Left cardiac atrium (tissue), 2 donors: ENCODE results near the gene CLEC19A. TPM values are rescaled to one million over a fixed set of nuclear protein-coding genes. Genes with fewer than 3 reads are reported as not detected.

Experiments used
- total RNA-seq, 2 donors: library from RNA; stranded (reverse); fragmentation: NEBNext Ultra II Directional; extraction: Animal tissue kit (Norgen Biotek cat#: 25700); gene quantifications; one replicate each; pipeline ENCODE4 v1.2.1, GENCODE V29; 2021
- donor health status: DM: no; HTN: yes; CAD: no; lungs with severe emphysema.
- donor health status: DM: yes; HTN: yes; CAD: no.

Gene CLEC19A
- total RNA-seq, 2 donors from 2014 or later, result not detected

Other genes with a start within 250 kb of the CLEC19A start
- gene COQ7, start 218.1 kb upstream of the CLEC19A start, total RNA-seq, result 10 to 100 TPM; 30.6 to 31.5 TPM
- 10 to 100 TPM; 23.3 to 40.7 TPM for gene ITPRIPL2, start 171.8 kb upstream of the CLEC19A start, total RNA-seq
- gene SYT17, start 117.5 kb upstream of the CLEC19A start, total RNA-seq, result 1 to 10 TPM in 1 of 2 donors, under 1 TPM in 1; 0.52 to 1.4 TPM
- under 1 TPM; 0.41 to 0.42 TPM for gene TMC5, start 132.2 kb downstream of the CLEC19A start, total RNA-seq
- 10 to 100 TPM; 93.7 to 96.3 TPM for gene GDE1, start 236.4 kb downstream of the CLEC19A start, total RNA-seq
- gene CCP110, start 238.2 kb downstream of the CLEC19A start, total RNA-seq, result 1 to 10 TPM; 7.9 to 9.3 TPM